ENCODE results near the gene GRIN2D. TPM values are rescaled to one million over a fixed set of nuclear protein-coding genes. Genes with fewer than 3 reads are reported as not detected.

GRIN2D gene
- total RNA-seq, 6 experiments from 2014 or later, result 0.09 to 0.29 (median 0.22) TPM

DNA sequence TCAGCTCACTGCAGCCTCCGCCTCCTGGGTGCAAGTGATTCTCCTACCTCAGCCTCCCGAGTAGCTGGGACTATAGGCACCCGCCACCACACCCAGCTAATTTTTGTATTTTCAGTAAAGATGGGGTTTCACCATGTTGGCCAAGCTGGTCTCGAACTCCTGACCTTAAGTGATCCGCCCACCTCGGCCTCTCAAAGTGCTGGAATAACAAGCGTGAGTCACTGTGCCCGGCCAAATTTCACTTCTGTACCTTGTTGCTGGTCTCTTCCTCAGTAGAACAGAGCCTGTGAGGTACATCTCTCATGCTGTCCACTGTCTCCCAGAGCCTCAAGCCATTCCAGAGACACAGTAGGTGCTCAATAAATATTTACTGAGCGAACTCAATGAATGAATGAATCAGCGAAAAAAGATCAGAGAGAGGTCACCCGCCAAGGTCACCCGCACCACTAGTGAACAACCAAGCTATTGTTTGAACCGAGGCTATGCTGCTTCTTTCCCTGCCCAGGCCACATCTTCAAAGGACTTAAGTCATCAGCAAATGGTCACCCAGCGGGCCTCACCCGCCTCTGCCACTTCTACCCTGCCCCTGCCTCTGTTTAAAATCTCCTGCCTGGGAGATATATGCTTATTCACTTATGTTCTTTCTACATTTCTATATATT, 39.0 kb upstream of the GRIN2D start:
- TF ChIP-seq POLR2A (IDR thresholded peaks at IDR 0.05), result no peak
- TF ChIP-seq, protein P1, sequence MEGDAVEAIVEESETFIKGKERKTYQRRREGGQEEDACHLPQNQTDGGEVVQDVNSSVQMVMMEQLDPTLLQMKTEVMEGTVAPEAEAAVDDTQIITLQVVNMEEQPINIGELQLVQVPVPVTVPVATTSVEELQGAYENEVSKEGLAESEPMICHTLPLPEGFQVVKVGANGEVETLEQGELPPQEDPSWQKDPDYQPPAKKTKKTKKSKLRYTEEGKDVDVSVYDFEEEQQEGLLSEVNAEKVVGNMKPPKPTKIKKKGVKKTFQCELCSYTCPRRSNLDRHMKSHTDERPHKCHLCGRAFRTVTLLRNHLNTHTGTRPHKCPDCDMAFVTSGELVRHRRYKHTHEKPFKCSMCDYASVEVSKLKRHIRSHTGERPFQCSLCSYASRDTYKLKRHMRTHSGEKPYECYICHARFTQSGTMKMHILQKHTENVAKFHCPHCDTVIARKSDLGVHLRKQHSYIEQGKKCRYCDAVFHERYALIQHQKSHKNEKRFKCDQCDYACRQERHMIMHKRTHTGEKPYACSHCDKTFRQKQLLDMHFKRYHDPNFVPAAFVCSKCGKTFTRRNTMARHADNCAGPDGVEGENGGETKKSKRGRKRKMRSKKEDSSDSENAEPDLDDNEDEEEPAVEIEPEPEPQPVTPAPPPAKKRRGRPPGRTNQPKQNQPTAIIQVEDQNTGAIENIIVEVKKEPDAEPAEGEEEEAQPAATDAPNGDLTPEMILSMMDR (IDR thresholded peaks at IDR 0.05), result no peak
- 81% methylated on average over 14 of the region's 15 CpGs for whole genome bisulfite sequencing (ENCODE audit: insufficient coverage, low coverage, low lambda C conversion rate, missing lambda C conversion rate)

GRCh38 chr19:48355365-48355954, 38.0 kb upstream of the GRIN2D start:
- H3K9me3 ChIP-seq, result no peaks in the 10 kb centered on the region
- no peak overlapping the region for H3K27ac ChIP-seq
- ATAC-seq, result no peak
- DNase-seq, result no peak
- H3K4me1 ChIP-seq, result no peaks in the 10 kb centered on the region
- no peaks in the 10 kb centered on the region for H3K27me3 ChIP-seq
- intact Hi-C loops (cut with DNase I), result no loop called here
- no peak overlapping the region for H3K4me3 ChIP-seq
- WGBS (ENCODE audit: insufficient coverage, low coverage, low lambda C conversion rate, missing lambda C conversion rate), result 76% methylated on average over 4 of the region's 12 CpGs
- H3K36me3 ChIP-seq, result no peaks in the 10 kb centered on the region
- TF ChIP-seq POLR2A (IDR thresholded peaks at IDR 0.05), result no peak
- TF ChIP-seq, protein P1 (IDR thresholded peaks at IDR 0.05), result no peak

More for the DNA sequence above, 39.0 kb upstream of the GRIN2D start:
- ATAC-seq (no peak), DNase-seq (no peak)
- no peaks in the 10 kb centered on the region for H3K36me3 ChIP-seq
- no peaks in the 10 kb centered on the region for H3K4me1 ChIP-seq
- no peak overlapping the region for H3K27ac ChIP-seq
- H3K9me3 ChIP-seq, result no peaks in the 10 kb centered on the region
- intact Hi-C loops (cut with DNase I), result no loop called here
- H3K4me3 ChIP-seq, result no peak overlapping the region
- H3K27me3 ChIP-seq, result no peaks in the 10 kb centered on the region

GRCh38 chr19:48359123-48359522, 34.3 kb upstream of the GRIN2D start:
- WGBS (ENCODE audit: insufficient coverage, low coverage, low lambda C conversion rate, missing lambda C conversion rate), result 90% methylated on average over 3 of the region's 5 CpGs
- no peak for ATAC-seq
- Histone ChIP-seq H3K9me3 (no peaks in the 10 kb centered on the region), H3K4me1 (no peaks in the 10 kb centered on the region), H3K27ac (no peak overlapping the region), H3K27me3 (no peaks in the 10 kb centered on the region), H3K36me3 (no peaks in the 10 kb centered on the region), H3K4me3 (no peak overlapping the region)
- TF ChIP-seq, protein P1 (IDR thresholded peaks at IDR 0.05), result no peak
- TF ChIP-seq POLR2A (IDR thresholded peaks at IDR 0.05), result no peak
- no peak for DNase-seq
- intact Hi-C loops (cut with DNase I), result no loop called here

GRCh38 chr19:48361912-48362311, 31.6 kb upstream of the GRIN2D start:
- TF ChIP-seq, protein P1 (IDR thresholded peaks at IDR 0.05), result no peak
- no peak for TF ChIP-seq POLR2A (IDR thresholded peaks at IDR 0.05)
- H3K27me3 ChIP-seq, result no peaks in the 10 kb centered on the region
- H3K36me3 ChIP-seq, result no peaks in the 10 kb centered on the region
- H3K4me3 ChIP-seq, result no peak overlapping the region
- peaks cover 0 to 3% (median 0%) of the 10 kb centered on the region in 4 donors for H3K4me1 ChIP-seq
- no peak for ATAC-seq
- H3K9me3 ChIP-seq, result no peaks in the 10 kb centered on the region
- DNase-seq, result no peak
- 96% methylated on average over 3 of the region's 3 CpGs for WGBS (ENCODE audit: insufficient coverage, low coverage, low lambda C conversion rate, missing lambda C conversion rate)
- intact Hi-C loops (cut with DNase I), result no loop called here
- no peak overlapping the region for H3K27ac ChIP-seq
